MM.1S (cell line): ENCODE results near the gene PCSK1.

ENCODE experiments used
- DNase-seq: peaks from one replicate; pipeline ENCODE4 v3.0.0-alpha.2; 2015
- H2AFZ ChIP-seq: fragments of 300-600 bp; sonication (generic); 2 replicates; pipeline ENCODE4 v1.6.0; 2016; ENCODE audit warnings: antibody characterized with exemption, low read length
- H3F3A ChIP-seq: fragments of 300-600 bp; sonication (generic); 2 replicates; pipeline ENCODE4 v1.6.1; 2016; ENCODE audit warnings: mild to moderate bottlenecking, antibody characterized with exemption, low read length, moderate library complexity, mixed read lengths; ENCODE audit not compliant: insufficient read depth
- H3K27ac ChIP-seq: fragments of 300-600 bp; sonication (generic); 2 replicates; pipeline ENCODE4 v1.5.1; 2016; ENCODE audit warnings: mild to moderate bottlenecking, low read length
- H3K27me3 ChIP-seq: fragments of 300-600 bp; sonication (generic); replicated peaks from 2 replicates; pipeline ENCODE4 v1.6.0; 2016; ENCODE audit warnings: low read length; ENCODE audit not compliant: insufficient read depth
- H3K36me3 ChIP-seq: fragments of 300-600 bp; sonication (generic); replicated peaks from 2 replicates; pipeline ENCODE4 v1.6.1; 2016; ENCODE audit warnings: mild to moderate bottlenecking, low read length, mixed read lengths; ENCODE audit not compliant: insufficient read depth
- H3K4me1 ChIP-seq: fragments of 300-600 bp; sonication (generic); 2 replicates; pipeline ENCODE4 v1.6.1; 2016; ENCODE audit warnings: low read length, mixed read lengths
- H3K4me2 ChIP-seq: fragments of 300-600 bp; sonication (generic); 2 replicates; pipeline ENCODE4 v1.6.0; 2016; ENCODE audit warnings: low read depth, low read length
- H3K4me3 ChIP-seq: fragments of 300-600 bp; sonication (generic); 2 replicates; pipeline ENCODE4 v1.5.1; 2016; ENCODE audit warnings: low read length, mixed read lengths
- H3K79me2 ChIP-seq: fragments of 300-600 bp; sonication (generic); 2 replicates; pipeline ENCODE4 v1.6.1; 2016; ENCODE audit warnings: mixed run types, low read length, mixed read lengths
- H3K9ac ChIP-seq: fragments of 300-600 bp; sonication (generic); 2 replicates; pipeline ENCODE4 v1.6.1; 2016; ENCODE audit warnings: low read length, mixed read lengths
- H3K9me2 ChIP-seq: fragments of 300-600 bp; sonication (generic); replicated peaks from 2 replicates; pipeline ENCODE4 v1.6.1; 2016; ENCODE audit warnings: mild to moderate bottlenecking, low read length, mixed read lengths; ENCODE audit not compliant: insufficient read depth
- H3K9me3 ChIP-seq: fragments of 300-600 bp; sonication (generic); replicated peaks from 2 replicates; pipeline ENCODE4 v1.6.1; 2016; ENCODE audit warnings: mild to moderate bottlenecking, low read length, mixed read lengths; ENCODE audit not compliant: insufficient read depth
- H4K20me1 ChIP-seq: fragments of 300-600 bp; sonication (generic); 2 replicates; pipeline ENCODE4 v1.6.1; 2016; ENCODE audit warnings: mild to moderate bottlenecking, low read length, moderate library complexity, mixed read lengths; ENCODE audit not compliant: insufficient read depth
- EZH2 ChIP-seq: fragments of 300-600 bp; sonication (generic); optimal IDR thresholded peaks from 2 replicates; pipeline ENCODE3; 2017; ENCODE audit warnings: low read depth, mild to moderate bottlenecking, antibody characterized with exemption, low read length, mixed read lengths
- EZH2phosphoT487 ChIP-seq: fragments of 300-600 bp; sonication (generic); IDR thresholded peaks from 2 replicates; pipeline ENCODE4 v1.6.1; 2018; ENCODE audit warnings: antibody characterized with exemption, low read length
- TF ChIP-seq, protein P1 (sequence below): fragments of 300-600 bp; sonication (generic); IDR thresholded peaks from 2 replicates; pipeline ENCODE4 v1.5.1; 2016; ENCODE audit warnings: antibody characterized with exemption, low read length, mixed read lengths

Gene PCSK1

DNA sequence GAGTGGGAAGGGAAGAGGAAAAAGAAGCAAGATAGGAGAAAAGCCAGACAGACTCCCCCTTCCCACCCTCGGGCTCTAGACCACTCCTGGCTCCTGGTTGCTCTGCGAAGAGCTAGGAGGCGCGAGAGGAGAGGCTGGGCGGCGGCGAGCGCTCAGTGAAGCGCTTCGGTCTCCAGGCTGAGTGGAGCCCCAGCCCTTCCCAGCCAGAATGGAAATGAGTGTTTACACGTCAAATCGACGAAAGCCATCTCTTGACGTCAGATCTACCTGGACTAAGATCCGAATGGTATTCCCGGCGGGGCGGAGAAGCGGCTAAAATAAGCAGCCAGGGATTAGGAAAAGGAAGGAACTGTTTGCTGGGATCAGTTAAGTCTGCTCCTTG, at the start of gene PCSK1:
Gene PCSK1 (minus strand): TSS at position 183 of the 382 bp plus-strand sequence. CDS start 206 bp downstream, outside the sequence.
- Histone ChIP-seq H3K4me1 (no peaks in the 10 kb centered on the region), H3F3A (no peaks in the 10 kb centered on the region), H3K4me3 (no peak within 1 kb of the TSS), H3K4me2 (no peak within 1 kb of the TSS), H3K9ac (no peak within 1 kb of the TSS), H3K79me2 (no peaks in the 10 kb centered on the region), H3K27me3 (no peaks in the 10 kb centered on the region), H3K9me2 (no peaks in the 10 kb centered on the region), H2AFZ (no peak within 1 kb of the TSS), H3K9me3 (no peaks in the 10 kb centered on the region), H3K36me3 (no peaks in the 10 kb centered on the region), H3K27ac (no peak within 1 kb of the TSS), H4K20me1 (no peaks in the 10 kb centered on the region)
- DNase-seq, result no peak
- TF ChIP-seq EZH2phosphoT487 (no peak), EZH2 (no peak)
- TF ChIP-seq, protein P1, sequence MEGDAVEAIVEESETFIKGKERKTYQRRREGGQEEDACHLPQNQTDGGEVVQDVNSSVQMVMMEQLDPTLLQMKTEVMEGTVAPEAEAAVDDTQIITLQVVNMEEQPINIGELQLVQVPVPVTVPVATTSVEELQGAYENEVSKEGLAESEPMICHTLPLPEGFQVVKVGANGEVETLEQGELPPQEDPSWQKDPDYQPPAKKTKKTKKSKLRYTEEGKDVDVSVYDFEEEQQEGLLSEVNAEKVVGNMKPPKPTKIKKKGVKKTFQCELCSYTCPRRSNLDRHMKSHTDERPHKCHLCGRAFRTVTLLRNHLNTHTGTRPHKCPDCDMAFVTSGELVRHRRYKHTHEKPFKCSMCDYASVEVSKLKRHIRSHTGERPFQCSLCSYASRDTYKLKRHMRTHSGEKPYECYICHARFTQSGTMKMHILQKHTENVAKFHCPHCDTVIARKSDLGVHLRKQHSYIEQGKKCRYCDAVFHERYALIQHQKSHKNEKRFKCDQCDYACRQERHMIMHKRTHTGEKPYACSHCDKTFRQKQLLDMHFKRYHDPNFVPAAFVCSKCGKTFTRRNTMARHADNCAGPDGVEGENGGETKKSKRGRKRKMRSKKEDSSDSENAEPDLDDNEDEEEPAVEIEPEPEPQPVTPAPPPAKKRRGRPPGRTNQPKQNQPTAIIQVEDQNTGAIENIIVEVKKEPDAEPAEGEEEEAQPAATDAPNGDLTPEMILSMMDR, result no peak

DNA sequence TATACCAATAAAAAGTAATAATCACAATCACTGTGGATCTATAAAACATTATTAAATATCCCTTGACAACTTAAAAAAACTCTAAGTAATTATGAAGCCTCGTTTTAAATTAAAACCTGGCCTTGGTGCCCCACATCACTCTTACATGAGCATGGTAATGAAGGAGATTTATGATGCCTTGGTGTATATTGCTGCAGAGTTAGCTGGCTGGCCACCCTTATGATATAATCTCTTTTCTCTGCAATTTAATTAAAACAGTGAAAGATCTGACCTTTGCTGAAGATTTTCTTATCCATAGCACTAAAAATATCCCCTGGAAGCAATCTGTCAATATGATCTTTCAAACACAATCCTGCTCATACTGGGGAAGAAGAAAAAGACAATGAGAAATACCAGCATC, 48.8 kb upstream of the PCSK1 start:
- Histone ChIP-seq H3K9ac (no peak overlapping the region), H3K27me3 (no peaks in the 10 kb centered on the region), H3F3A (no peaks in the 10 kb centered on the region), H3K4me3 (no peak overlapping the region), H3K36me3 (no peaks in the 10 kb centered on the region), H3K9me2 (no peaks in the 10 kb centered on the region), H3K9me3 (no peaks in the 10 kb centered on the region), H3K79me2 (no peaks in the 10 kb centered on the region), H3K4me2 (no peak overlapping the region), H2AFZ (no peak overlapping the region), H3K27ac (no peak overlapping the region), H4K20me1 (no peaks in the 10 kb centered on the region), H3K4me1 (no peaks in the 10 kb centered on the region)
- no peak for DNase-seq
- no peak for TF ChIP-seq EZH2
- TF ChIP-seq, protein P1, result no peak
- no peak for TF ChIP-seq EZH2phosphoT487

DNA sequence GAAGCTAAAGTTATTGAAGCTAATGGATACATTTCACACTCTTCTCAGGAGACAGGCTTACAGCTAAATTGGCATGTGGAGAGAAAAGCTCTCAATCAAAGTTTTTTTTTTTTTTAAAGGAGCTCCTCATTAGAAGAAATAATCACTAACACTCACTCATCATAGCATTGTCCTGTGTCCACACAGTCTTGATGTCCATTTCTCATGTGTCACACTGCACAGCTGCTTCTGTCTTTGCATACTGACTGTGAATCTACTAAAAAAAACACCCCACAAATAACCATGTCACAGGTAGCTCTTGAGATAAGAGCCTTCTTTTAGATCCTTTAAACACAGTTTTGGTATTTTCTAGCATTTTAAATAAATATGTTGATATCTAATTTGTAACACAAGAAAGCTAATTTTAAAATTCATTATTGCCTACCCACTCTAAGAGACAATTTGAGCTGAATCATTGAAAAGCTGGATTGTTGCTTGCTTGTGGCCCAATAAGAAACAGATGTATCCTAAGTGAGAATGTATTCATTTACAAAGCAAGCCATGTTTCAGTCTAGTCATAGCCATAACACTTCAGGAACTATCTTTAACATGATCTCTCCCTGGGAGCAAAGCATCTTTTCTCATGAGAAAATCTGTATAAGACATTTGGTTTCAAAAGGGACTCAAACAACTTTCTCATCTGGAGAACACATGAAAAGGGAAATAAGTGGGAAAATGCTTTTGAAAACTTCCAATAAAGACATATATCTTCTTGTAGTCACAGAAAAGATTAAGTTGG, 48.1 kb upstream of the PCSK1 start:
- H3K27me3 ChIP-seq, result no peaks in the 10 kb centered on the region
- no peak for TF ChIP-seq EZH2phosphoT487
- TF ChIP-seq EZH2, result no peak
- TF ChIP-seq, protein P1, result no peak

More for the DNA sequence above, 48.1 kb upstream of the PCSK1 start:
- no peak overlapping the region for H3K9ac ChIP-seq
- H3K4me1 ChIP-seq, result no peaks in the 10 kb centered on the region
- H3K9me2 ChIP-seq, result no peaks in the 10 kb centered on the region
- H2AFZ ChIP-seq, result no peak overlapping the region
- DNase-seq, result no peak
- H3K36me3 ChIP-seq, result no peaks in the 10 kb centered on the region
- no peak overlapping the region for H3K27ac ChIP-seq
- H3K4me3 ChIP-seq, result no peak overlapping the region
- H3K9me3 ChIP-seq, result no peaks in the 10 kb centered on the region
- no peaks in the 10 kb centered on the region for H3K79me2 ChIP-seq
- H3F3A ChIP-seq, result no peaks in the 10 kb centered on the region
- H4K20me1 ChIP-seq, result no peaks in the 10 kb centered on the region
- H3K4me2 ChIP-seq, result no peak overlapping the region
